A549 (cell line): ENCODE results near the gene UFSP2. TPM values are rescaled to one million over a fixed set of nuclear protein-coding genes. Genes with fewer than 3 reads are reported as not detected.

Experiments used
- BCL3 ChIP-seq: fragments of >200 bp; sonication (Bioruptor Twin); formaldehyde crosslinking; IDR thresholded peaks from 3 replicates; pipeline ENCODE4 v1.6.1; 2016
- BHLHE40 ChIP-seq: IDR thresholded peaks from 2 replicates; pipeline ENCODE4 v1.6.1; 2012; ENCODE audit warnings: low read depth, low read length, inconsistent platforms
- CBX8 ChIP-seq: fragments of 200-600 bp; sonication (generic); IDR thresholded peaks from 2 replicates; pipeline ENCODE4 v1.6.1; 2016
- CEBPB ChIP-seq, 2 experiments: fragments of >200 bp in 1 of 2; sonication (Bioruptor Twin) in 1 of 2; formaldehyde crosslinking in 1 of 2; IDR thresholded peaks; 2 replicates each; pipeline ENCODE4 v1.6.1; 2012 to 2016
- CHD2 ChIP-seq: fragments of 150-350 bp; IDR thresholded peaks from 2 replicates; pipeline ENCODE4 v1.6.1; 2014; ENCODE audit warnings: low read length; ENCODE audit not compliant: partially characterized antibody
- CHD4 ChIP-seq: fragments of 200-600 bp; sonication (generic); IDR thresholded peaks from 2 replicates; pipeline ENCODE4 v1.6.1; 2016; ENCODE audit warnings: antibody characterized with exemption, mild to moderate bottlenecking, borderline replicate concordance
- ELK1 ChIP-seq: fragments of 150-350 bp; IDR thresholded peaks from 2 replicates; pipeline ENCODE4 v1.6.1; 2014; ENCODE audit warnings: low read depth, mild to moderate bottlenecking, low read length
- EP300 ChIP-seq, 2 experiments: fragments of >200 bp; sonication (Bioruptor Twin); formaldehyde crosslinking; IDR thresholded peaks; 2 replicates in 1 of 2; 3 replicates in 1 of 2; pipeline ENCODE4 v1.6.1; 2016 to 2017
- FOSB ChIP-seq: fragments of 250-450 bp; sonication (Bioruptor Pico); IDR thresholded peaks from 2 replicates; pipeline ENCODE4 v1.5.0; 2020; ENCODE audit warnings: mild to moderate bottlenecking, moderate library complexity
- GATA3 ChIP-seq: IDR thresholded peaks from 2 replicates; pipeline ENCODE4 v1.6.1; 2012; ENCODE audit warnings: borderline replicate concordance
- HEYL ChIP-seq: fragments of 250-450 bp; sonication (Bioruptor Pico); IDR thresholded peaks from 2 replicates; pipeline ENCODE4 v1.8.0; 2021; ENCODE audit warnings: mild to moderate bottlenecking, moderate library complexity
- HOXA7 ChIP-seq: fragments of 250-450 bp; sonication (Bioruptor Pico); IDR thresholded peaks from 2 replicates; pipeline ENCODE4 v1.5.0; 2020; ENCODE audit warnings: mild to moderate bottlenecking, moderate library complexity
- HOXB5 ChIP-seq: fragments of 250-450 bp; sonication (Bioruptor Pico); IDR thresholded peaks from 2 replicates; pipeline ENCODE4 v1.5.0; 2020; ENCODE audit warnings: mild to moderate bottlenecking, moderate library complexity
- JUNB ChIP-seq: fragments of >200 bp; sonication (Bioruptor Twin); formaldehyde crosslinking; IDR thresholded peaks from 2 replicates; pipeline ENCODE4 v1.6.1; 2016
- KDM1A ChIP-seq: fragments of 200-600 bp; sonication (generic); IDR thresholded peaks from 2 replicates; pipeline ENCODE4 v1.6.1; 2016; ENCODE audit warnings: low read depth, mild to moderate bottlenecking
- KDM5A ChIP-seq: fragments of 200-600 bp; sonication (generic); IDR thresholded peaks from 2 replicates; pipeline ENCODE4 v1.6.1; 2016; ENCODE audit warnings: antibody characterized with exemption, mild to moderate bottlenecking
- MAFK ChIP-seq: fragments of 450-650 bp; IDR thresholded peaks from 2 replicates; pipeline ENCODE4 v1.6.1; 2014; ENCODE audit not compliant: partially characterized antibody
- MYC ChIP-seq: IDR thresholded peaks from 2 replicates; pipeline ENCODE4 v1.6.1; 2012; ENCODE audit warnings: mild to moderate bottlenecking, inconsistent platforms, low read length, improper control_type of control experiment, borderline replicate concordance
- NFE2L2 ChIP-seq: fragments of 150-350 bp; conservative IDR thresholded peaks from 2 replicates; pipeline ENCODE4 v1.6.1; 2014; ENCODE audit warnings: low read length
- NPAS2 ChIP-seq: fragments of 250-450 bp; sonication (Bioruptor Pico); IDR thresholded peaks from 2 replicates; pipeline ENCODE4 v1.8.0; 2022; ENCODE audit warnings: mild to moderate bottlenecking, moderate library complexity, borderline replicate concordance
- NR3C1 ChIP-seq: fragments of >200 bp; sonication (Bioruptor Twin); formaldehyde crosslinking; IDR thresholded peaks from 3 replicates; pipeline ENCODE4 v1.6.1; 2017
- PBX3 ChIP-seq: IDR thresholded peaks from 2 replicates; pipeline ENCODE4 v1.6.1; 2012
- PHF8 ChIP-seq: fragments of 200-600 bp; sonication (generic); IDR thresholded peaks from 2 replicates; pipeline ENCODE4 v1.6.1; 2016; ENCODE audit warnings: low read depth, mild to moderate bottlenecking, antibody characterized with exemption, moderate library complexity, borderline replicate concordance
- POLR2A ChIP-seq: IDR thresholded peaks from 2 replicates; pipeline ENCODE4 v1.6.1; 2012; ENCODE audit warnings: mild to moderate bottlenecking, low read length
- POLR2AphosphoS2 ChIP-seq: conservative IDR thresholded peaks from 2 replicates; pipeline ENCODE4 v1.6.1; 2012; ENCODE audit warnings: low read length, improper control_type of control experiment, inconsistent platforms
- REST ChIP-seq: fragments of 200-600 bp; sonication (generic); IDR thresholded peaks from 2 replicates; pipeline ENCODE4 v1.6.1; 2016; ENCODE audit warnings: antibody characterized with exemption, mild to moderate bottlenecking, moderate library complexity
- RFX5 ChIP-seq: fragments of 450-650 bp; IDR thresholded peaks from 2 replicates; pipeline ENCODE4 v1.7.1; 2014; ENCODE audit warnings: antibody characterized with exemption, mild to moderate bottlenecking, moderate library complexity
- SMC3 ChIP-seq: fragments of >200 bp; sonication (Bioruptor Twin); formaldehyde crosslinking; IDR thresholded peaks from 3 replicates; pipeline ENCODE4 v1.6.1; 2018; ENCODE audit warnings: inconsistent platforms
- TFCP2L1 ChIP-seq: fragments of 250-450 bp; sonication (Bioruptor Pico); IDR thresholded peaks from 2 replicates; pipeline ENCODE4 v1.5.0; 2021; ENCODE audit warnings: mild to moderate bottlenecking
- TP53 ChIP-seq: fragments of 250-450 bp; sonication (Bioruptor Pico); IDR thresholded peaks from 2 replicates; pipeline ENCODE4 v1.5.0; 2021; ENCODE audit warnings: mild to moderate bottlenecking, moderate library complexity
- USF2 ChIP-seq: fragments of 450-650 bp; IDR thresholded peaks from 2 replicates; pipeline ENCODE4 v1.6.1; 2014; ENCODE audit warnings: antibody characterized with exemption
- ZNF302 ChIP-seq: fragments of 250-450 bp; sonication (Bioruptor Pico); IDR thresholded peaks from 2 replicates; pipeline ENCODE4 v1.9.0; 2021; ENCODE audit warnings: inconsistent platforms, mild to moderate bottlenecking, moderate library complexity
- polyA plus RNA-seq, 4 experiments: library from polyadenylated mRNA; depleted of rRNA in 3 of 4; stranded (reverse); fragments of >200 nt; fragmentation: RNase III in 1 of 4; extraction: RNeasy Plus Mini Kit Qiagen cat#74134 plus additional on column Dnase treatment in 1 of 4; gene quantifications; 2 replicates in 3 of 4; 3 replicates in 1 of 4; pipeline ENCODE4 v1.2.3, GENCODE V29; 2011 to 2017
- TF ChIP-seq, protein P1 (sequence below): fragments of >200 bp; sonication (Bioruptor Twin); formaldehyde crosslinking; IDR thresholded peaks from 2 replicates; pipeline ENCODE4 v1.6.1; 2016
- TF ChIP-seq, protein P2 (sequence below): IDR thresholded peaks from 2 replicates; pipeline ENCODE4 v1.6.1; 2012; ENCODE audit warnings: low read depth, borderline replicate concordance
- TF ChIP-seq, protein P3 (sequence below): IDR thresholded peaks from 2 replicates; pipeline ENCODE4 v1.6.1; 2012

UFSP2 gene
- polyA plus RNA-seq, 2 of the 4 experiments (the other 2 are of a cell fraction) = 15.1 to 35.7 TPM

GRCh38 chr4:185395956-185396723 is 29.6 kb downstream of the UFSP2 start (continued):
- peak; percentile 31; the same call in 1 of the 2 replicates for TF ChIP-seq USF2
- TF ChIP-seq REST = peak; percentile 80
- TF ChIP-seq, protein P1, sequence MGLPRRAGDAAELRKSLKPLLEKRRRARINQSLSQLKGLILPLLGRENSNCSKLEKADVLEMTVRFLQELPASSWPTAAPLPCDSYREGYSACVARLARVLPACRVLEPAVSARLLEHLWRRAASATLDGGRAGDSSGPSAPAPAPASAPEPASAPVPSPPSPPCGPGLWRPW = no peak
- TF ChIP-seq HEYL (CRISPR knock-in tag) = no peak
- TF ChIP-seq, protein P2, sequence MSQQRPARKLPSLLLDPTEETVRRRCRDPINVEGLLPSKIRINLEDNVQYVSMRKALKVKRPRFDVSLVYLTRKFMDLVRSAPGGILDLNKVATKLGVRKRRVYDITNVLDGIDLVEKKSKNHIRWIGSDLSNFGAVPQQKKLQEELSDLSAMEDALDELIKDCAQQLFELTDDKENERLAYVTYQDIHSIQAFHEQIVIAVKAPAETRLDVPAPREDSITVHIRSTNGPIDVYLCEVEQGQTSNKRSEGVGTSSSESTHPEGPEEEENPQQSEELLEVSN = peak; percentile 93
- 0 out of 2 replicates have a peak, but pooled peaks have one; percentile 75 for TF ChIP-seq TP53
- TF ChIP-seq CHD4 = no peak
- peak; percentile 66 for TF ChIP-seq POLR2A
- TF ChIP-seq CEBPB (IDR thresholded peaks at IDR 0.05) = no peak
- no peak for TF ChIP-seq SMC3
- no peak for TF ChIP-seq JUNB
- TF ChIP-seq HOXA7 (CRISPR knock-in tag) = no peak
- no peak for TF ChIP-seq KDM5A
- TF ChIP-seq, protein P3, sequence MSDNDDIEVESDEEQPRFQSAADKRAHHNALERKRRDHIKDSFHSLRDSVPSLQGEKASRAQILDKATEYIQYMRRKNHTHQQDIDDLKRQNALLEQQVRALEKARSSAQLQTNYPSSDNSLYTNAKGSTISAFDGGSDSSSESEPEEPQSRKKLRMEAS = peak; percentile 90
- no peak for TF ChIP-seq POLR2AphosphoS2
- no peak for TF ChIP-seq RFX5
- TF ChIP-seq ELK1 = no peak
- no peak for TF ChIP-seq FOSB (CRISPR knock-in tag)
- TF ChIP-seq MAFK = no peak
- TF ChIP-seq TFCP2L1 (CRISPR knock-in tag) = peak; percentile 75; the same call in 1 of the 2 replicates
- no peak for TF ChIP-seq NR3C1
- TF ChIP-seq CBX8 = no peak
- no peak for TF ChIP-seq CHD2
- no peak; the same call in 2 of the 3 replicates for TF ChIP-seq BCL3
- no peak for TF ChIP-seq KDM1A
- TF ChIP-seq PBX3 = no peak
- no peak for TF ChIP-seq ZNF302 (CRISPR knock-in tag)
- peak; percentile 42; the same call in 1 of the 2 replicates for TF ChIP-seq BHLHE40
- no peak; the same call in 1 of the 2 replicates for TF ChIP-seq HOXB5 (CRISPR knock-in tag)
- no peak for TF ChIP-seq EP300 (IDR thresholded peaks at IDR 0.05)
- TF ChIP-seq PHF8 = peak; percentile 84; the same call in 1 of the 2 replicates
- TF ChIP-seq MYC = peak; percentile 36; the same call in 1 of the 2 replicates
- TF ChIP-seq NFE2L2 = no peak
- no peak for TF ChIP-seq NPAS2
- TF ChIP-seq GATA3 = 0 out of 2 replicates have a peak, but pooled peaks have one; percentile 17
